Testis (tissue), 2 donors: ENCODE measurements around the gene ERBB4.

Experiments used
- POLR2A ChIP-seq: fragments of 450-650 bp; IDR thresholded peaks from one replicate; pipeline ENCODE4 v1.6.1; 2017; ENCODE audit warnings: antibody characterized with exemption, mild to moderate bottlenecking, moderate library complexity
- TF ChIP-seq, protein P1 (sequence below), 3 experiments: fragments of 450-650 bp in 2 of 3; fragments of 200-600 bp in 1 of 3; sonication (generic) in 1 of 3; IDR thresholded peaks; one replicate each; pipeline ENCODE4 v1.5.1; 2016 to 2019; ENCODE audit warnings: antibody characterized with exemption in 3 of 3, mild to moderate bottlenecking in 2 of 3, moderate library complexity in 1 of 3

DNA sequence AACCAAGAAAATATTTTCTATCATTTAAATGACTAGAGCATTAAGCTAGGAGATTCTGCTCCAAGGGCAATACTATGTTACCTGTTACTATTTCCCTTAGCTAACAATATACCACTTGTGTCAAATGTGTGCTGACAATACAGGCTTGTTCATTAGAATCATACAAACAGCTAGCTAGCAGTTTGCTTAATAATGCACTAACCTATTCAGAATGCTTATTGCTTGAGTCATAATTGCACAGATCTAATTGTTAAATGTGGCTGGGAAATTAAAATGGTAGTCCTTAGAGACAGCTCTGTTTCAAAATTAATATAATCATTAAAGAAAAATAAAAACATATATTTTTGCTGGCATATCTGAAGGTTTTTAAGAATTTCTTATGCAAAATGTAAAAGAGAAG lies 344.2 kb downstream of the ERBB4 start:
- TF ChIP-seq, protein P1, sequence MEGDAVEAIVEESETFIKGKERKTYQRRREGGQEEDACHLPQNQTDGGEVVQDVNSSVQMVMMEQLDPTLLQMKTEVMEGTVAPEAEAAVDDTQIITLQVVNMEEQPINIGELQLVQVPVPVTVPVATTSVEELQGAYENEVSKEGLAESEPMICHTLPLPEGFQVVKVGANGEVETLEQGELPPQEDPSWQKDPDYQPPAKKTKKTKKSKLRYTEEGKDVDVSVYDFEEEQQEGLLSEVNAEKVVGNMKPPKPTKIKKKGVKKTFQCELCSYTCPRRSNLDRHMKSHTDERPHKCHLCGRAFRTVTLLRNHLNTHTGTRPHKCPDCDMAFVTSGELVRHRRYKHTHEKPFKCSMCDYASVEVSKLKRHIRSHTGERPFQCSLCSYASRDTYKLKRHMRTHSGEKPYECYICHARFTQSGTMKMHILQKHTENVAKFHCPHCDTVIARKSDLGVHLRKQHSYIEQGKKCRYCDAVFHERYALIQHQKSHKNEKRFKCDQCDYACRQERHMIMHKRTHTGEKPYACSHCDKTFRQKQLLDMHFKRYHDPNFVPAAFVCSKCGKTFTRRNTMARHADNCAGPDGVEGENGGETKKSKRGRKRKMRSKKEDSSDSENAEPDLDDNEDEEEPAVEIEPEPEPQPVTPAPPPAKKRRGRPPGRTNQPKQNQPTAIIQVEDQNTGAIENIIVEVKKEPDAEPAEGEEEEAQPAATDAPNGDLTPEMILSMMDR (IDR thresholded peaks at IDR 0.05): no peak
- TF ChIP-seq POLR2A: no peak
